DND-41 (cell line): Measurements from ENCODE around the gene PCDHB11.

ENCODE experiments used
- ATAC-seq: fragments of 200-7000 bp; cut with Tn5 transposase; 3 replicates; pipeline ENCODE4 v1.9.1; 2021; ENCODE audit warnings: low read depth; ENCODE audit not compliant: insufficient read depth
- DNase-seq: peaks from one replicate; pipeline ENCODE4 v3.0.0-alpha.2; 2020
- H2AFZ ChIP-seq: 2 replicates; pipeline ENCODE4 v1.6.0; 2012; ENCODE audit warnings: low read depth, low read length
- H3K27ac ChIP-seq: 2 replicates; pipeline ENCODE4 v1.5.1; 2012; ENCODE audit warnings: low read length, inconsistent platforms
- H3K27me3 ChIP-seq: fragments of 200-600 bp; sonication (generic); 2 replicates; pipeline ENCODE4 v1.6.0; 2012; ENCODE audit warnings: low read length, mild to moderate bottlenecking, inconsistent platforms; ENCODE audit not compliant: insufficient read depth, poor library complexity
- H3K36me3 ChIP-seq: 2 replicates; pipeline ENCODE4 v1.5.1; 2012; ENCODE audit warnings: low read length, inconsistent platforms; ENCODE audit not compliant: insufficient read depth
- H3K4me1 ChIP-seq: 2 replicates; pipeline ENCODE4 v1.5.1; 2012; ENCODE audit warnings: mild to moderate bottlenecking, low read length; ENCODE audit not compliant: insufficient read depth
- H3K4me2 ChIP-seq: 2 replicates; pipeline ENCODE4 v1.6.0; 2012; ENCODE audit warnings: mild to moderate bottlenecking, moderate library complexity, low read length, inconsistent platforms; ENCODE audit not compliant: insufficient read depth
- H3K4me3 ChIP-seq, 2 experiments: fragments of 200-600 bp in 1 of 2; shearing (Covaris generic) in 1 of 2; 2 replicates each; pipeline ENCODE4 v1.5.1; 2012 to 2016; ENCODE audit warnings: inconsistent platforms in 2 of 2, low read length in 2 of 2, mild to moderate bottlenecking in 2 of 2, low read depth in 1 of 2, moderate library complexity in 1 of 2
- H3K79me2 ChIP-seq: 2 replicates; pipeline ENCODE4 v1.6.0; 2012; ENCODE audit warnings: low read length, inconsistent platforms; ENCODE audit not compliant: insufficient read depth
- H3K9ac ChIP-seq: 2 replicates; pipeline ENCODE4 v1.6.0; 2012; ENCODE audit warnings: low read depth, mild to moderate bottlenecking, inconsistent platforms, low read length, moderate library complexity
- H3K9me3 ChIP-seq: 2 replicates; pipeline ENCODE4 v1.5.1; 2012; ENCODE audit warnings: low read length, moderate library complexity, mild to moderate bottlenecking, inconsistent platforms; ENCODE audit not compliant: insufficient read depth, severe bottlenecking
- H4K20me1 ChIP-seq: 2 replicates; pipeline ENCODE4 v1.6.0; 2012; ENCODE audit warnings: low read length; ENCODE audit not compliant: insufficient read depth
- EZH2 ChIP-seq: IDR thresholded peaks from 3 replicates; pipeline ENCODE4 v1.6.1; 2012; ENCODE audit warnings: borderline replicate concordance, low read depth, mild to moderate bottlenecking, moderate library complexity, low read length, inconsistent platforms; ENCODE audit not compliant: severe bottlenecking
- TF ChIP-seq, protein P1 (sequence below): IDR thresholded peaks from 2 replicates; pipeline ENCODE4 v1.5.1; 2012; ENCODE audit warnings: borderline replicate concordance, low read length, moderate library complexity, mild to moderate bottlenecking; ENCODE audit not compliant: poor library complexity, severe bottlenecking; ENCODE audit errors: extremely low read depth

PCDHB11 gene

DNA sequence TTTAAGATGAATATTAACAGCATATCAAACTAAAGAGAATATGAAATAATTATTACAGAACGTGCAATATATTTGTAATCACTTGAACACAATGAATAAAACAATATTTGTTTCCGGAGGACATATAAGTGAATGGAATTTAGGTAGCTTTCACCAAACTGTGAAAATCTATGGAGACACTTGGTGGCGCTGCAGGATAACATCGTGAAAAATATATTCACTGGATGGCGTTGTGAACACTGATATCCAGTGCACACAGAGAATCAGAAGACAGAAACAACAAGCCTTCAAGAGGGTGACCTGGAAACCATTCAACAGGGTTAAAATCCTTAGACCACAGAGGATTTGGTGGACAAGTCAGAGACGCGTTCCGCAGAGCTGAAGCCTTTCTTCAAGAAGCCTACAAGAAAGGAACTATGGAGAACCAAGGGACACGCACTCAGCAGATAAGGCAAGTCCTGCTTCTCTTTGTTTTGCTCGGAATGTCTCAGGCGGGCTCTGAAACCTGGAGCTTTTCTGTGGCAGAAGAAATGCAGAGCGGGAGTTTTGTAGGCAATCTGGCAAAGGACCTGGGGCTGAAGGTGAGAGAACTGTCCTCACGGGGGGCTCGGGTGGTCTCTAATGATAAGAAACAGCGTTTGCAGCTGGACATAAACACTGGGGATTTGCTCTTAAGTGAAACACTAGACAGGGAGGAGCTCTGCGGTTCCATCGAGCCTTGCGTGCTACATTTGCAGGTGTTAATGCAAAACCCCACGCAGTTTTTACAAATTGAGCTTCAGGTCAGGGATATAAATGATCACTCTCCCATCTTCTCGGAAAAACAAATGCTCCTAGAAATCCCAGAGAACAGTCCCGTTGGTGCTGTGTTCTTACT lies at the start of gene PCDHB11:
TSS of gene PCDHB11 (plus strand) at position 269 of the 877 bp plus-strand sequence. CDS start at position 417, 148 bp downstream.
- Histone ChIP-seq H3K27me3 (no peaks in the 10 kb centered on the region), H3K4me1 (no peaks in the 10 kb centered on the region), H3K79me2 (no peaks in the 10 kb centered on the region), H3K9ac (no peak within 1 kb of the TSS), H4K20me1 (no peaks in the 10 kb centered on the region), H3K4me2 (no peak within 1 kb of the TSS), H3K27ac (no peak within 1 kb of the TSS), H3K9me3 (peaks cover 14% of the 10 kb centered on the region), H3K4me3 (no peak within 1 kb of the TSS), H2AFZ (no peak within 1 kb of the TSS), H3K36me3 (no peaks in the 10 kb centered on the region)
- ATAC-seq (no peak), DNase-seq (no peak)
- TF ChIP-seq, protein P1, sequence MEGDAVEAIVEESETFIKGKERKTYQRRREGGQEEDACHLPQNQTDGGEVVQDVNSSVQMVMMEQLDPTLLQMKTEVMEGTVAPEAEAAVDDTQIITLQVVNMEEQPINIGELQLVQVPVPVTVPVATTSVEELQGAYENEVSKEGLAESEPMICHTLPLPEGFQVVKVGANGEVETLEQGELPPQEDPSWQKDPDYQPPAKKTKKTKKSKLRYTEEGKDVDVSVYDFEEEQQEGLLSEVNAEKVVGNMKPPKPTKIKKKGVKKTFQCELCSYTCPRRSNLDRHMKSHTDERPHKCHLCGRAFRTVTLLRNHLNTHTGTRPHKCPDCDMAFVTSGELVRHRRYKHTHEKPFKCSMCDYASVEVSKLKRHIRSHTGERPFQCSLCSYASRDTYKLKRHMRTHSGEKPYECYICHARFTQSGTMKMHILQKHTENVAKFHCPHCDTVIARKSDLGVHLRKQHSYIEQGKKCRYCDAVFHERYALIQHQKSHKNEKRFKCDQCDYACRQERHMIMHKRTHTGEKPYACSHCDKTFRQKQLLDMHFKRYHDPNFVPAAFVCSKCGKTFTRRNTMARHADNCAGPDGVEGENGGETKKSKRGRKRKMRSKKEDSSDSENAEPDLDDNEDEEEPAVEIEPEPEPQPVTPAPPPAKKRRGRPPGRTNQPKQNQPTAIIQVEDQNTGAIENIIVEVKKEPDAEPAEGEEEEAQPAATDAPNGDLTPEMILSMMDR = peak; percentile 48
- TF ChIP-seq EZH2 = no peak

DNA sequence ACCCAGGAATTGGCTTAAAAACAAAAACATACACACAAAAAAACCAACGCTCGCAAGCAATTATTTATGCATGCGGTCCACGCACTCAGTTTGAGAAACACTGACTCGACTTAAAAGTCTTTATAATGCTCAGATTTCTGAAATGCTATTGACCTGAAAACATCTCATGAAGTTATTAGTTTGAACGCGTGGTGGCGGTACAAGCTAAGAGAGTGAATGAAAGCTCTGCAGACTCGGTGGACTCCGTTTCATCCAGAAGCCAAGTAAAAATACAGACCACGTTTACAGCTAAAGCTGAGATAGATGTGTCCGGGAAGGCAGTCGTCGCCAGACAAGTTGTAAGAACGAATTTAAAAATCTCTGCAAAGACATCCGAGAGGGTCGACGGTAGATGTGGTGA lies 49.6 kb upstream of the PCDHB11 start, which contains the start of gene PCDHB6:
TSS of gene PCDHB6 (plus strand) at position 246 of the 400 bp plus-strand sequence. CDS start 201 bp downstream, outside the sequence.
- DNase-seq = no peak
- no peaks in the 10 kb centered on the region for H4K20me1 ChIP-seq
- no peak within 1 kb of the TSS for H3K4me3 ChIP-seq
- H3K4me1 ChIP-seq = no peaks in the 10 kb centered on the region
- no peak within 1 kb of the TSS for H2AFZ ChIP-seq
- no peak within 1 kb of the TSS for H3K9ac ChIP-seq
- H3K9me3 ChIP-seq = no peaks in the 10 kb centered on the region
- H3K36me3 ChIP-seq = no peaks in the 10 kb centered on the region
- TF ChIP-seq, protein P1 = no peak
- no peak for TF ChIP-seq EZH2
- no peaks in the 10 kb centered on the region for H3K79me2 ChIP-seq
- no peak for ATAC-seq
- no peak within 1 kb of the TSS for H3K4me2 ChIP-seq
- no peak within 1 kb of the TSS for H3K27ac ChIP-seq
- no peaks in the 10 kb centered on the region for H3K27me3 ChIP-seq

DNA sequence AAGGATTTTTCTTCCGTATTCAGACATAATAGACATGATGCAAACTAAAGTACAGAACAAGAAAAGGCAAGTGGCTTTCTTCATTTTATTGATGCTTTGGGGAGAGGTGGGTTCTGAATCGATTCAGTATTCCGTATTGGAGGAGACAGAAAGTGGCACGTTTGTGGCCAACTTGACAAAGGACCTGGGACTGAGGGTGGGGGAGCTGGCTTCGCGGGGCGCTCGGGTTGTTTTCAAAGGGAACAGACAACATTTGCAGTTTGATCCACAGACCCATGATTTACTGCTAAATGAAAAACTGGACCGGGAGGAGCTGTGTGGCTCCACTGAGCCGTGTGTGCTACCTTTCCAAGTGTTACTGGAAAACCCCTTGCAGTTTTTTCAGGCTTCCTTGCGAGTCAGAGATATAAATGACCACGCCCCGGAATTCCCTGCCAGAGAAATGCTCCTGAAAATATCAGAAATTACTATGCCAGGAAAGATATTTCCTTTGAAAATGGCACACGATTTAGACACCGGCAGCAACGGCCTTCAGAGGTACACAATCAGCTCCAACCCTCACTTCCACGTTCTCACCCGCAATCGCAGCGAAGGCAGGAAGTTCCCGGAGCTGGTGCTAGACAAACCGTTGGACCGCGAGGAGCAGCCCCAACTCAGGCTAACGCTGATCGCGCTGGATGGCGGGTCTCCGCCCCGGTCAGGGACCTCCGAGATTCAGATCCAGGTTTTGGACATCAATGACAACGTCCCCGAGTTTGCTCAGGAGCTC lies 49.0 kb upstream of the PCDHB11 start:
- H3K36me3 ChIP-seq = no peaks in the 10 kb centered on the region
- H3K4me3 ChIP-seq = no peak overlapping the region
- H3K9ac ChIP-seq = no peak overlapping the region
- no peak for TF ChIP-seq EZH2
- TF ChIP-seq, protein P1 = no peak
- H3K4me2 ChIP-seq = no peak overlapping the region
- no peak overlapping the region for H2AFZ ChIP-seq
- no peak overlapping the region for H3K27ac ChIP-seq
- H3K79me2 ChIP-seq = no peaks in the 10 kb centered on the region
- H4K20me1 ChIP-seq = no peaks in the 10 kb centered on the region
- no peaks in the 10 kb centered on the region for H3K4me1 ChIP-seq
- DNase-seq (no peak), ATAC-seq (no peak)
- no peaks in the 10 kb centered on the region for H3K27me3 ChIP-seq
- H3K9me3 ChIP-seq = no peaks in the 10 kb centered on the region
